Measurements from ENCODE around the gene RTL10. TPM values are rescaled to one million over a fixed set of nuclear protein-coding genes. Genes with fewer than 3 reads are reported as not detected.

RTL10 gene
- total and polyA plus RNA-seq, 2 of the 13 experiments (the other 11 are each of a cell fraction or from before 2014, with no cell fraction given): 14.1 to 15.8 TPM

GRCh38 chr22:19900707-19901436 is 46.2 kb upstream of the RTL10 start (continued):
- TF ChIP-seq, protein P1, sequence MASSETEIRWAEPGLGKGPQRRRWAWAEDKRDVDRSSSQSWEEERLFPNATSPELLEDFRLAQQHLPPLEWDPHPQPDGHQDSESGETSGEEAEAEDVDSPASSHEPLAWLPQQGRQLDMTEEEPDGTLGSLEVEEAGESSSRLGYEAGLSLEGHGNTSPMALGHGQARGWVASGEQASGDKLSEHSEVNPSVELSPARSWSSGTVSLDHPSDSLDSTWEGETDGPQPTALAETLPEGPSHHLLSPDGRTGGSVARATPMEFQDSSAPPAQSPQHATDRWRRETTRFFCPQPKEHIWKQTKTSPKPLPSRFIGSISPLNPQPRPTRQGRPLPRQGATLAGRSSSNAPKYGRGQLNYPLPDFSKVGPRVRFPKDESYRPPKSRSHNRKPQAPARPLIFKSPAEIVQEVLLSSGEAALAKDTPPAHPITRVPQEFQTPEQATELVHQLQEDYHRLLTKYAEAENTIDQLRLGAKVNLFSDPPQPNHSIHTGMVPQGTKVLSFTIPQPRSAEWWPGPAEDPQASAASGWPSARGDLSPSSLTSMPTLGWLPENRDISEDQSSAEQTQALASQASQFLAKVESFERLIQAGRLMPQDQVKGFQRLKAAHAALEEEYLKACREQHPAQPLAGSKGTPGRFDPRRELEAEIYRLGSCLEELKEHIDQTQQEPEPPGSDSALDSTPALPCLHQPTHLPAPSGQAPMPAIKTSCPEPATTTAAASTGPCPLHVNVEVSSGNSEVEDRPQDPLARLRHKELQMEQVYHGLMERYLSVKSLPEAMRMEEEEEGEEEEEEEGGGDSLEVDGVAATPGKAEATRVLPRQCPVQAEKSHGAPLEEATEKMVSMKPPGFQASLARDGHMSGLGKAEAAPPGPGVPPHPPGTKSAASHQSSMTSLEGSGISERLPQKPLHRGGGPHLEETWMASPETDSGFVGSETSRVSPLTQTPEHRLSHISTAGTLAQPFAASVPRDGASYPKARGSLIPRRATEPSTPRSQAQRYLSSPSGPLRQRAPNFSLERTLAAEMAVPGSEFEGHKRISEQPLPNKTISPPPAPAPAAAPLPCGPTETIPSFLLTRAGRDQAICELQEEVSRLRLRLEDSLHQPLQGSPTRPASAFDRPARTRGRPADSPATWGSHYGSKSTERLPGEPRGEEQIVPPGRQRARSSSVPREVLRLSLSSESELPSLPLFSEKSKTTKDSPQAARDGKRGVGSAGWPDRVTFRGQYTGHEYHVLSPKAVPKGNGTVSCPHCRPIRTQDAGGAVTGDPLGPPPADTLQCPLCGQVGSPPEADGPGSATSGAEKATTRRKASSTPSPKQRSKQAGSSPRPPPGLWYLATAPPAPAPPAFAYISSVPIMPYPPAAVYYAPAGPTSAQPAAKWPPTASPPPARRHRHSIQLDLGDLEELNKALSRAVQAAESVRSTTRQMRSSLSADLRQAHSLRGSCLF (CRISPR knock-in tag; IDR thresholded peaks at IDR 0.05; ENCODE audit: borderline replicate concordance): no peak
- TF ChIP-seq CTCF (CRISPR knock-in tag; IDR thresholded peaks at IDR 0.05) (no peak), ZNF773 (CRISPR knock-in tag; IDR thresholded peaks at IDR 0.05; ENCODE audit: borderline replicate concordance) (no peak), ZNF567 (CRISPR knock-in tag; IDR thresholded peaks at IDR 0.05; ENCODE audit: borderline replicate concordance) (no peak), MLXIP (CRISPR knock-in tag; IDR thresholded peaks at IDR 0.05; ENCODE audit: borderline replicate concordance) (no peak), ZNF672 (CRISPR knock-in tag; IDR thresholded peaks at IDR 0.05) (no peak), HNRNPL (IDR thresholded peaks at IDR 0.05; ENCODE audit: low read depth, low read length) (peak; percentile 63; the same call in 1 of the 2 replicates), ELF4 (CRISPR knock-in tag; IDR thresholded peaks at IDR 0.05; ENCODE audit: borderline replicate concordance) (no peak), HIC2 (CRISPR knock-in tag; IDR thresholded peaks at IDR 0.05; ENCODE audit: low read depth) (peak; percentile 59; the same call in 1 of the 2 replicates), SP1 (IDR thresholded peaks at IDR 0.05) (no peak), SP1 (CRISPR knock-in tag; IDR thresholded peaks at IDR 0.05) (no peak), ZNF768 (CRISPR knock-in tag; IDR thresholded peaks at IDR 0.05) (peak; percentile 52; the same call in 1 of the 2 replicates), POLR2AphosphoS5 (IDR thresholded peaks at IDR 0.05; ENCODE audit: low read depth, low read length) (no peak), SP5 (CRISPR knock-in tag; IDR thresholded peaks at IDR 0.05; ENCODE audit: borderline replicate concordance, low read depth) (no peak)
- TF ChIP-seq, protein P2, sequence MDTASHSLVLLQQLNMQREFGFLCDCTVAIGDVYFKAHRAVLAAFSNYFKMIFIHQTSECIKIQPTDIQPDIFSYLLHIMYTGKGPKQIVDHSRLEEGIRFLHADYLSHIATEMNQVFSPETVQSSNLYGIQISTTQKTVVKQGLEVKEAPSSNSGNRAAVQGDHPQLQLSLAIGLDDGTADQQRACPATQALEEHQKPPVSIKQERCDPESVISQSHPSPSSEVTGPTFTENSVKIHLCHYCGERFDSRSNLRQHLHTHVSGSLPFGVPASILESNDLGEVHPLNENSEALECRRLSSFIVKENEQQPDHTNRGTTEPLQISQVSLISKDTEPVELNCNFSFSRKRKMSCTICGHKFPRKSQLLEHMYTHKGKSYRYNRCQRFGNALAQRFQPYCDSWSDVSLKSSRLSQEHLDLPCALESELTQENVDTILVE (CRISPR knock-in tag; IDR thresholded peaks at IDR 0.05): no peak

Measured in HepG2 (cell line).